Kidney epithelial cell (primary cell): ENCODE data around the gene C3orf18. TPM values are rescaled to one million over a fixed set of nuclear protein-coding genes. Genes with fewer than 3 reads are reported as not detected.

Experiments used
- DNase-seq: peaks from one replicate; pipeline ENCODE4 v3.0.0-alpha.2; 2010; ENCODE audit warnings: low read depth
- H3K27me3 ChIP-seq: 2 replicates; pipeline ENCODE4 v1.6.0; 2011; ENCODE audit warnings: low read length; ENCODE audit not compliant: control insufficient read depth, insufficient read depth
- H3K36me3 ChIP-seq: 2 replicates; pipeline ENCODE4 v1.5.1; 2011; ENCODE audit warnings: low read length; ENCODE audit not compliant: control insufficient read depth, insufficient read depth
- H3K4me3 ChIP-seq: 2 replicates; pipeline ENCODE4 v1.5.1; 2011; ENCODE audit warnings: low read depth, mild to moderate bottlenecking, control low read depth, low read length
- total RNA-seq: library from RNA; depleted of rRNA; stranded (reverse); fragments of >200 nt; gene quantifications from 2 replicates; pipeline ENCODE4 v1.2.3, GENCODE V29; 2015
- TF ChIP-seq, protein P1 (sequence below): IDR thresholded peaks from 2 replicates; pipeline ENCODE4 v1.5.1; 2011; ENCODE audit warnings: mild to moderate bottlenecking, moderate library complexity, low read length, control low read depth, inconsistent platforms; ENCODE audit not compliant: insufficient read depth, poor library complexity, severe bottlenecking

C3orf18 gene
- total RNA-seq, 1 donor from 2014 or later, result 5.9 TPM

GRCh38 chr3:50612234-50612882 lies 44.8 kb upstream of the C3orf18 start:
- Histone ChIP-seq H3K4me3 (peak overlapping the region; percentile 63), H3K36me3 (no peaks in the 10 kb centered on the region), H3K27me3 (peaks cover 8% of the 10 kb centered on the region)
- TF ChIP-seq, protein P1, sequence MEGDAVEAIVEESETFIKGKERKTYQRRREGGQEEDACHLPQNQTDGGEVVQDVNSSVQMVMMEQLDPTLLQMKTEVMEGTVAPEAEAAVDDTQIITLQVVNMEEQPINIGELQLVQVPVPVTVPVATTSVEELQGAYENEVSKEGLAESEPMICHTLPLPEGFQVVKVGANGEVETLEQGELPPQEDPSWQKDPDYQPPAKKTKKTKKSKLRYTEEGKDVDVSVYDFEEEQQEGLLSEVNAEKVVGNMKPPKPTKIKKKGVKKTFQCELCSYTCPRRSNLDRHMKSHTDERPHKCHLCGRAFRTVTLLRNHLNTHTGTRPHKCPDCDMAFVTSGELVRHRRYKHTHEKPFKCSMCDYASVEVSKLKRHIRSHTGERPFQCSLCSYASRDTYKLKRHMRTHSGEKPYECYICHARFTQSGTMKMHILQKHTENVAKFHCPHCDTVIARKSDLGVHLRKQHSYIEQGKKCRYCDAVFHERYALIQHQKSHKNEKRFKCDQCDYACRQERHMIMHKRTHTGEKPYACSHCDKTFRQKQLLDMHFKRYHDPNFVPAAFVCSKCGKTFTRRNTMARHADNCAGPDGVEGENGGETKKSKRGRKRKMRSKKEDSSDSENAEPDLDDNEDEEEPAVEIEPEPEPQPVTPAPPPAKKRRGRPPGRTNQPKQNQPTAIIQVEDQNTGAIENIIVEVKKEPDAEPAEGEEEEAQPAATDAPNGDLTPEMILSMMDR, result no peak
- no peak for DNase-seq

- Histone ChIP-seq H3K36me3 (no peaks in the 10 kb centered on the region), H3K27me3 (peaks cover 8% of the 10 kb centered on the region), H3K4me3 (peak within 1 kb of the TSS; percentile 63)
- TF ChIP-seq, protein P1, result peak; percentile 63
- no peak for DNase-seq
Observed at GRCh38 chr3:50611464-50612233, 44.1 kb upstream of the C3orf18 start, which contains the start of gene CISH. CISH (minus strand) TSS chr3:50611774; CDS start chr3:50611650, 124 bp downstream.

DNA sequence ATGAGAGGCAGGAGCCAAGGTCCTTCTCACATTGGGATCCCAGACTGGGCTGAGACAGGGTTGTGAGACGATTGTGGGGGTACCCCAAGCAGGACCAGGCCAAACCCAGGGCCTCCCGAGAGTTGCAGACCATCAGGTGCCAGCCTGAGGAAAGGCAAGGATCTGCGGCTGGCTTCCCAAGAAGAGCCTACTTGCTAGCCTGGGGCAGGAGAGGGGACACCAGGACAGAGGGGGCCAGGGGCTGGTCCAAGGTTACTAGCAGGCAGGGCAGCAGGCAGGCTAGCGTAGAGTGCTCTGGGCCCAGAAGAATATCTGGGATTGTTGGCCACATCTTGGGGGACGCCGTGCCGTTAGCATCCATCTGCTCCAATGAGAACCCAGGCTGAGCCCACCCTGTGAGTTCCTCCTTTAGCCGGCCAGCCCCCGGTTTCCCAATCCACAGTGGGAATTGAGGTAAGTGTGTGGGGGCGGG lies 43.5 kb upstream of the C3orf18 start:
- no peaks in the 10 kb centered on the region for H3K36me3 ChIP-seq
- peaks cover 8% of the 10 kb centered on the region for H3K27me3 ChIP-seq
- TF ChIP-seq, protein P1, result no peak
- DNase-seq, result no peak
- peak overlapping the region; percentile 63 for H3K4me3 ChIP-seq

DNA sequence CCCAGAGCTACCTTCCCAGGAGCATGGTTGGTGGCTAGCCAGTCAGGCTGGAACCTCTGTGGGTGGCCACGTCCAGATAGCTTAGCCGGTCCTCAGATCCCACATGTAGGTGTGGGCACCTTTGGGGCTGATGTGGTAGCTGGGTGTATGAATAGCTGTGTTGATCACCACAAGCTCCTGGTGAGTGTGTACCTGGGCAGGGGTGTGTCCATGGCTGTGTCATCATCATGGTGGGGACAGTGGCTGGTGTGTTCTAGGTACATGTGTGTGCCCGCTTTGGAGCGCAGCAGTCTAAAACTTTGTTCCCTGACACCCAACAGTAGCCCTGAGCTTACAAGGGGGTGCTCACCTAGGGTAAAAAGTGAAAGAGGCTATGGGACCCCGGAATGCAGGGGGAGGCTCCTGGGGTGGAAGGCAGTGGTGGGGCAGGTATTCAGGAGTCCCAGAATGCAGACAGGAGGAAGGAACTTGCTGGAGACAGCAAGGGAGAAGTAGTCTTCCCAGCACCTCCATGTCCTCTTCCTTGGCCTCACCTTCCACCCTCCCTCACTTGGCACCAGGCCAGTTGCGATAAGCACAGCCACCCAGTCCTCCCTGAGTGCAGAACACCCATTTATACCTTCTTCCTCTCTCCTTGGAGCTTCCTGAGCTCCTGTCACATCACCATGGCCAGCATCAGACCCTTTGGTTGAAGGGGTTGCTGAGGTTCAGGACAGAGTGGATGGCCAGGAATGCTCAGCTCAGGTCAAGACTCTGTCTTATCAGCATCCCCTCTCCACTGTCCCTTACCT lies 42.8 kb upstream of the C3orf18 start:
- no peak for DNase-seq
- Histone ChIP-seq H3K4me3 (peak overlapping the region; percentile 63), H3K27me3 (peaks cover 8% of the 10 kb centered on the region), H3K36me3 (no peaks in the 10 kb centered on the region)
- TF ChIP-seq, protein P1, result no peak

DNA sequence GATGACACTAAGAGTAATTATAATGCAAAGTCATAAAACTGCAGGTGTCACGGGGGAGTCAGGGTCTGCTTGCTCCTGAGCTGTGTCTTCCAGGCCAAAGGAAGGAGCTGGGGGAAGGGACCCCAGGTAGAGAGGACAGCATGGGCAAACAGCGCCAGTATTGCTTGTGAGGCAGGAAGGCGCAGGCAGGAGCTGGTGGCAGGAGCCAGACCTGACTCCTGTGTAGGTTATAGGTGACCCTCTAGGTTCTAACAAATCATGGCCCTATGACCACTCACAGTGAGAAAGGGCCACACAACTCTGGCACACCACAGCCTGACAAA lies 42.2 kb upstream of the C3orf18 start:
- Histone ChIP-seq H3K36me3 (no peaks in the 10 kb centered on the region), H3K4me3 (no peak overlapping the region), H3K27me3 (peaks cover 8% of the 10 kb centered on the region)
- TF ChIP-seq, protein P1, result no peak
- no peak for DNase-seq
